HG02678 (cell line): ENCODE measurements around the gene DENND1A.

ENCODE experiments used
- ATAC-seq: cut with Tn5 transposase; IDR thresholded peaks from one replicate; pipeline ENCODE4 v1.9.1; 2021; ENCODE audit warnings: mild to moderate bottlenecking, moderate library complexity; ENCODE audit not compliant: unreplicated experiment

The DENND1A gene

DNA sequence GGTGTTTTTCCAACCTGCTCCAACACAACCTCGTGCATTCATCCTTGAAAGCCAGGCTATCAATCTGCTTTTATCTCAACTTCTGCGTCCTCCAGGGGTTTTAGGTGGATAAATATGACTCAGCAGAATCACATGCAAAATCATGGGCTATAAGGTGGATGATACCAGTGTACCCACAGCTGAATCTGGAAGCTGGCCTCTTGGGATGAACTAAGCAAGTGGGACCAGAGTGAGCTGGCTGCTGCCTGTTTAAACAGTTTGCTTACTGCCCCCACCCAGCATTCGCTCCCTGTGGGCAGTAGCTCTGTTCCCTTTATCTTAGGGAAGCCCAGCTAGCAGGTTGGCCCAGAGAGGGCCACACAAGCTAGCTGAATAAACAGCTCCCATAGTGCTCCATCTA is 379.9 kb downstream of the DENND1A start:
- ATAC-seq: no peak

DNA sequence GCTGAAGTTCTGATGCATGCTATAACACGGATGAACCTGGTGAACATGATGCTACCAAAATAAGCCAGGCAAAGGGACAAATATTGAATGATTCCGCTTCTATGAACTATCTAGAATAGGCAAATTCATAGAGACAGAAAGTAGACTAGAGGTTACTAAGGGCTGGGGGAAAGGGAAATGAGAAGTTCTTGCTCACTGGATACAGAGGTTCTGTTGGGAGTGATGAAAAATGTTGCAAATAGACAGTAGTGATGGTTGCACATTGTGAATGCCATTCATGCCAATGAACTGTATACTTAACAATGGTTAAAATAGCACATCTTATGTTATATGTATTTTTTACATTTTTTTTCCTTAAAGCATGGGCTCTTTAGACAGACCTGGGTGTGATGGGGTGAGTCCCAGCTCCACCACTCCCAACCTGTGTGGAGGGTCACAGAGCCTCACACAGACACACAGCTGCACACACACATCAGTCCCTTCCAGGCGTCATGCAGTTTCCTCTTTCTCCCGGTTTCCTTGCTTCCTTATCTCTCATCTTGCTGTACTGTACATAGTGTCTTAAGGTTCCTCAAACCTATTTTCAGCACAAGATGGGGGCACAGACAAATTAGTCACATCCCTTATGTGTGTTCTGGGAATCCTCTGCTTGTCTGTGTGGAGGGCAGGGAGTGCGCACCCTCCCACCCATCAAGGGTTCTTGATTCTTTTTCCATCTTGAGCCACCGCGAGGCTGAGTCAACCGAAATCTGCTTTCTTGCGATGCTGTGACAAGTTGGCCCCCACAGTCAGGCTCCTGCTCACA is 381.0 kb downstream of the DENND1A start:
- no peak for ATAC-seq

DNA sequence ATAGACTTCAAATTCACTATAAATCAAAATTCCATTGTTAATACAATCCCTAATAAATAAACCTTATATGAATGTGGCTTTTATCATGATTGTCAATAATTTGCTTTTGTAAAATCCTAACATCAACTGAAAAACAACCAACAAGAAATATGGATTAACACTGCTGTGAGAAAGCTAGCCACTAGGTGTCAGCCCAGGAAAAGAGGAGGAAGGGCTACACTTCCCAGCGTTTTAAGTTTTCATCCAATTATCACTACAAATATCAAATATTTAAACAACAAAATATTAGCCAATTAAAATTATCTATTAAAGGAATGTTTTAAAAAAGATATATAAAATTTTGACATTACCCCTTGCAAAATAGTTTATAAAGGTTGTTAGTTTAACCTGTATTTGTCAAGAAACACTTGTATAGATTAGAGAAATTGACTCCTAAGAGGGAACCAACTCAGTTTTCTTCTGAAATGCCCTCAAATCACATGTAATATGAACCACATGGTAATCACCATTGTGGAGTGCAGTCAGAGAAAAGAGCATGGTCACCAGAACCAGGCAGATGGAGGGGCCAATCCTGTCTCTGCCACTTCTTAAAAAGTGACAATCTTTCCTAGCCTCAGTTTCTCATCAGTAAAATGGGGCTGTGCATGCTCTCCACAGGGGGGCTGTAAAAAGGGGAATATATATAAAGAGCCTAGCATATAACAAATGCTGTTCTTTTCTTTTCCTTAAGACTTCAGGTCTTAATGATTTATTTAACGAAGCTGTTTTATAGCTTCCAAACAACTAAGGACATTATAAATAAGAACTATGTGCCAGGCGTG is 385.7 kb downstream of the DENND1A start:
- ATAC-seq: no peak

DNA sequence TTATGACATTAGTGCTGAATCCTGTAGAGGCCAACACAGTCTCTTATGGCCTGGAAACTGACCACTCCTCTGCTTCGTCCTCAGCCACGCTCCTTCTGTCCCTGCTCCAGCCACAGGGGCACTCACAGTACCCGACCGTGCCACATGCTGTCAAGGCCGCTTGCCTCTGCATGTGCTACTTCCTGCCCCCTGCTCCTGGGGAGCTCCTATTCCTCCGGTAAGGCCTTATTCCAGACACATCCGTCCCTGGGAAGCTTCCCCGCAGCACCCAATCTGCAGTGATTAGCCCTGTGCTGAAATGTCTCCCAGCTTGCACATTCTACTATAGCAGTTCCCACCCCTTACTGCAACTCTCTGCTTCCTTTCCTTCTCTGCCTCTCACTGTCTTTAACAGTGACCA is 386.4 kb downstream of the DENND1A start:
- no peak for ATAC-seq

DNA sequence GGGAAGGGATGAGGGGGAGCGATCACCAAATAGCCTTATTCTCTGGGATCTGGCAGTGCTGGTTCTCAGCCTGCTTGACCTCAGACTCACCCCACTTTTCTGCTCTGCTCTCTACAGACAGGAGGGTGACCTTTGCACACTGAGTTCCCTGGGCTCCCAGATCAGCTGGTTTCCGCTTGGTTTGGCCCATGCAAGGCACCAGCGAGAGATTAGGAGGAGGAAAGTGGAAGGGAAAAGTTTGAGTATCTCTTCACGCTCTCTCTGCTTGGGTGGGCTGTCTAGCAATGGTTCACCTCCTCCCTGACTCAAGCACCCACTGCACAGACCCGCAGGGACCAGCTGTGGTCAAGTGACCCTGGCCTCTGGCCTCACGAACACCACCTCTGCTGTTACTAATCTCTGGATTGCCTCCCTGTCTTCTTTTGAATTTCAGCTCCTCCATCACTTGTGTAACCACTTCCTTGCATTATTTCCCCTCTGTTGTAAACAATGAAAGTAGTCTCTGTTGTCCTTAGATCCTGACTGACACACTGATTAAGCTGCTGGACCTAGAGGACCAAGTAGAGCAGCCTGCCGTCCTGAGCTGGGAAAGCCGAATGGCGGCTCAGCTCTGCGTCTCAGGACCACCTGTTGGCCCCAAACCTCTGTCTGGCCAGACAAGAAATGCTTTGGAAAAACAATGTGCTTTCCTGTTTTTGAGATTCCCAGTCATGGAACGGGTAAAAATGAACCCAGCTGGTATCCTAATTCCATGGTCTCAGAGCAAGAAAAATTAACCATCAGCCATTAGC is 387.3 kb downstream of the DENND1A start:
- no peak for ATAC-seq

DNA sequence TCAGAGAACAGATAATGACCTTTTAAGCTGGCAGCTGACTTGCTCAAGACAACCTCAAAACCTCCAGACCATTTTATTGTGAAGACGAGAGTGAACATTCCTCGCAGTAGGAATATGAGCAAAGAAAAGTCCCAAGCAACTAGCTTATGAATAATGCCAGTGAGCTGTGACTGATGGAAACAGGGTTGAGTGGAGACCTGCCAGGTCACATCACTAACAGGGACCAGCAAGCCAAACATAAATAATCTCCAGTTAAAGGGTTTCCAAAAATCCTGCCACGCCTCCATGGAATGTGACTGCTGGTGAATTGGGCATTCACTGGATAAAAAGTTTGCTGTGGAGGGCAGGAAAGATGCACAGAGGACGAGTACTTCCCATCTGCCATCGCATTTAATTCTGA is 388.5 kb downstream of the DENND1A start:
- no peak for ATAC-seq

DNA sequence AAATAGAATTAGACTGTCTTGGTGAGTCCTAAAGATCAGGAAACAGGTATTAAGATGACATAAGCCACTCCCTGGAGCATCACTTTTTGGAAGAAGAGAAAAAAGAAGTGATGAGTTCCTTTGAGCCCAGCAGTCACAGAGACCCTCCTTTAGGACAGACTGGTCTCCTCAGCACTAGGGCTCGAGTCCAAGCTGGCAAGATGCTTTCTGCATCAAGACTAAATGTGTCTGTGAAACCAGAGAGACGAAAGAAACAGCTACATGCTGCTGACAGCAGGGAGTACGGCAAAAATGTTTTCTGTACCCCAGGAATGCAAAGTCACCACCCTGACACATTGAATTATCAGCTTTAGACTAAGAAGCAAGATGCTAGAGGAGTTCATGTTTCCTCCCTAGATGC is 389.5 kb downstream of the DENND1A start:
- no peak for ATAC-seq

DNA sequence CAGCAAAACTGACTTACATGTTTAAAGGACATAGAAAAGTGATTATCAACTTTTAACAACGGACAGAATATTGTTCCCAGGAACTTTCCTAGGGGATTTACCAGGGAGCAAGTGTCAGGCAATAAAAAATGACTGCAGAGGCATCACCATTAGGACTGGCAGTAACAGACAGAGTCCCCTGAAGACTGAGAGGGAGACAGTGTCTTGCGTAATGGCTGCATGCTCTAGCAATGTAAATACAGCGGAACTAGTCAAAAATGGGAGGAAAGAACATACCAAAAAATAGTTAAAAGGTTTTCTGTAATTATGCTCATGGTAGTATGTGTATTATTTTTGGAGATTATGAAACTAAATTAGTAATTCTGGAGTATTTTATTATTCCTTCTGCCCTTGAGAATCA is 392.1 kb downstream of the DENND1A start:
- no peak for ATAC-seq

DNA sequence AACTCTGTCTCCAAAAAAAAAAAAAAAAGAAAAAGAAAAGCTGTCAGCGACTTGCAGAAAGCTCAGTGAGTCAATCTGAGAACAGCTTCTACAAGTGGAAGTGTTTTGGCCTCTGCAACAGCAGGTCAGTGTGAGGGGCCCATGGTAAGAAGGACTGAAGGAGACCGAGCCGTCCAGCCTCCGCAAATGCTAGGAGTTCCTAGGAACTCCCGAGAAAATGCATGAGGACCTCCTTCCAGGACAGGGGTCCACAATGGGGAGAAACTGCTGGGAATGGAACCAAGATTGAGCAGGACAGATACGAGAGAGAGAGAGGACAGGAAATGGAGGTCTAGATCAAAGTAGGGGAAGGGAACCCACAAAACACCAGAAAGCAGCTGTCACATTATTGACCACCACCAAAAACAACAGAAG is 393.5 kb downstream of the DENND1A start:
- ATAC-seq: no peak

DNA sequence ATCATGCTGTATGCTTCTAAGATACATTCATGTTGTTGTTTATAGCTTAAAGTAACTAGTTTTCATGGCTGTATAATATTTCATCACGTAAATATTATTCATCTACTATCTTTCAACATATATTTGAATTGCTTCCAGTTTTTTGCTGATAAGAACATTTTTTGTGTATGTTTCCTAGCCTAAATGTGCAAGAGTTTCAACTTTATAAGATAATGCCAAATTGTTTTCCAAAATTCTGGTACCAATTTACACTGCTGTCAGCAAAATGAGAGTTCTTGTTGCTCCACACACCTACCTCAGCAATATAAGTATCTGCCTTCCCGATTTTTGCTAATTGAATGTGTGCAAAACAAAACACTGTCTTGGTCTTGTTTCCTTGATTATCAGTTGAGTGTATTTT is 395.6 kb downstream of the DENND1A start:
- no peak for ATAC-seq

DNA sequence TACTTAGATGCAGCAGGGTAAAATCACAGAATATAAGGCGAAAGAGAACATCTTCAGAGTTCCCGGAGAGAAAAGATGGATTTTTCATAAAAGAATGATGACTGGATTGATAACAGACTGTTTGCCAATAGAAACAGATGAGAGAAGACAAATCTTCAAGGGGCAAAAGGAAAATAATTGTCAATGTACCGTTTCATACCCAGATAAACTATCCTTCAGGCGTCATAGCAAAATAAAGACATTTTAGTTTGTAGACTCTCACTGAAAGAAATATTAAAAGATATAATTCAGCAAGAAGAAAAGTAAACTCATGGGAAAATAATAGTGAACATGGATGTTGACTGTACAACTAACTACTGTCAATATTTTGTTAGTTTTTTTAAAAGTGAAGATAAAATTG is 399.7 kb downstream of the DENND1A start:
- no peak for ATAC-seq

DNA sequence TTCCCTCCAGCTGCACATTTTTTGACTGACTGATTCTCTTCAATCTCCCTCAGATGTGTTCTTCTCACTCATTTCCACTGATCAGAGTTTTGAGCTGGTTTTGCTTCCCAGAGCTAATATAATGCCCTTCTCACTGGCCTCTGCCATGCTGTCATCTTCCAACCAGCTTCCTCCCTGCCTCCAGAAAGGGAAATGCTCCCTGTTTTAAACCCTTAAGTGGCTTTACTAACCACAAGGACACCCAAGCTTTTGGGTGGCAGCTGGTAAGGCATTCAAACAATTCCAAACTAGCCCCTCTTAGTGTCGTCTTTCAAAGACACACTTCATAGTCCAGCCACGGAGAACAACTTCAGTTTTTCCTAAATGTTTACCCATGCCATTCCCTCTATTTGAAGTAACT is 401.4 kb downstream of the DENND1A start:
- ATAC-seq: no peak

DNA sequence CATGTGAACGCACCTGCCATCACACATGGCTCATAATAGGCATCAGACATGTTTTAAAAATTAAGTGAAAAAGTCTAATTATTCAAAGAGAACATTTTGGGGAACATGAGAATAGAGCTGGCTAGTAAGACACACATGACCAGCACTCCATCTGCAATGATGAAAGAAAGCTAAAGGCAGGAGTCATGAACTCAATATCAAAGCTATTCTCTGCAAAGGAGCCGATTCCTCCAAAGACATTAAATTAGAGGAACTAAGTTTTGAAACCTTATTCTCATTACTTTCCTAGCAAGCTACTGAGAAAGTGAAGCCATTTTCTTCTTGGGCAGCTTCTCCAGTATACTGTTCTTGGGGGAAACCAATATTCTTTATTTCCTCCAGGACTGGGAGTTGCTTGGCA is 401.9 kb downstream of the DENND1A start:
- no peak for ATAC-seq

DNA sequence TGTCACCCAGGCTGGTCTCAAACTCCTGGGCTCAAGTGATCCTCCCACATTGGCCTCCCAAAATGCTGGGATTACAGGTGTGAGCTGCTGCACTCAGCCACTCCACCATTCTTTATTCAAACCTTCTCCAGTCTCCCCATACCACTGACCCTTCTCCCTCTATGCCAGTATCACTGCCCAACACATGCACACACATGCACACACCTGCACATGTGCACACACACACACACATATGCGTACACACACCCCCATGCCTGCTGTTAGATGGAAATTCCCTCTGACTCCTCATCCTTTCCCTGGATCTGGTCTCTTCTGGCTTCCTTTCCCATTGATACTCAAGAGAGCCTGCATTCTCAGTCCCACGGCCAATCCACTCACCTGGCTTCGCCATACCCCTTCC is 404.0 kb downstream of the DENND1A start:
- ATAC-seq: no peak

DNA sequence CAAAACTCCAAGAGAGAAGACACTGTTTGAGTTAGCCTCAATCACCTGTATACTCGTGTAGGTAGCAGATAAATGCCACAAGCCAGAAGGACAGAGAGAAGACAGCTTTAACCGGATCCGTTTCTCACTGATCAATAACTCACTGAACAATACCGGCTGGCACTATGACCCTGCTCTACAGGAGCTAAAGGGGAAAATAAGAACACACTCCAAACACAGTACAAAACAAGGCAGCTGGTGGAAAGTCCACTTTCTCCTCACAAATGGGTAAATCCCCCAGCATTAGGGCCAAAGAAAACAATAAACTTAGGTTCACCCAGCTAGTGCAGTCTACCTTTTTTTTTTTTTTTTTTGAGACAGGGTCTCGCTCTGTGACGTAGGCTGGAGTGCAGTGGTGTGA is 404.5 kb downstream of the DENND1A start:
- ATAC-seq: no peak

DNA sequence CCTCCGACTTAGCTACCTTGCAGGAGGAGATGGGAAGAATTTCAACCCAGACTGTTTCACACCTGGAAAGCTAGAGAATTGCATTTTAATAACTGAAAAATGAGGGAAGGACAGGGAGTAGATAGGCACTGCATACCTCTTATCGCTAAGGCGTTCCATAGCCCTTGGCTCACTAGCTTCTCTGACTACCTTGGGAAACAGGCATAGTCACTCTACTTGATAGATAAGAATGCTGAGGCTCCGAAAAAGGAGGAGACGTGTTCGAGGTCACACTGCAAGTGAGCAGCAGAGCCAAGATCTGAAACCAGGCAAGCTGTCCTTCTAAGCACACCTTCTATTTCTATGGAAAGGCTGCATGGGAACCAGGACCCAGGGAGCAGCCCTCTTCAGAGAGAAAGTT is 405.1 kb downstream of the DENND1A start:
- ATAC-seq: no peak

DNA sequence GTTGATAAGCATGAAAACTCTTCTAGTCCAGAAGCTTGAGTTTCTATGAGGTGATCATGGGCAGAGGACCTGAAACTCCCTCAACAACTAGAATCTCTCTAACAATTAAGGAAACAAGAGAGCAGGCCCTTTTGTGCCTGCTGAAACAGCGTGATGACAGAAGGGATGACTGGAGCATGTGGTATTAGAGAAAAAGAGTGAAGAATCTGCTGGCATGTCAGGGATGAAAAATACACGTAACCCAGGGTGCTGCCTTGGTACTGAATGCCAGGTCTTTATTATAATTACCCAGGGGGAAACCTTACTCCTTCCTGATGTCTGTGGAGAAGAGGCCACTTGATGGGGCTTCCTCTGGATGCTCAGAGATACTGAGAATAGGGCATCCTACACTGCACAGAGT is 406.1 kb downstream of the DENND1A start:
- ATAC-seq: no peak

DNA sequence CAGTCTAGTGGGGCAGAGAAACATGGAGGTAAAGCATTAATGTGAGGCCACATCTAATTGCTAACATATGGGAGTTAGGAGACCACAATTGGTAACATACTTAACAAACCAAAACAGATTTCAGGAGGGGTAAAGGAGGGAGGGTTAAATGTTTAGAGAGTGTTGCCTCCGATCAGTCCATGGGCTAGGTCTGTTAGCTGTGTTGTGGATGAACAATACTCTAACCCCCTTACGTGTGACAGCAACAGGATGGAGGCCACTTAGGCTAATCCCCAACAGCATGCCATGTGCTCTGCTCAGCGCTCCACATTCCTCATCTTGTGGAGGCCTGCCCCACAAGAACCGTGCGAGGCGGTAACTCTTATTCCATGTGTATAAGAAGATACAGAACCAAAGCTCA is 406.9 kb downstream of the DENND1A start:
- no peak for ATAC-seq

DNA sequence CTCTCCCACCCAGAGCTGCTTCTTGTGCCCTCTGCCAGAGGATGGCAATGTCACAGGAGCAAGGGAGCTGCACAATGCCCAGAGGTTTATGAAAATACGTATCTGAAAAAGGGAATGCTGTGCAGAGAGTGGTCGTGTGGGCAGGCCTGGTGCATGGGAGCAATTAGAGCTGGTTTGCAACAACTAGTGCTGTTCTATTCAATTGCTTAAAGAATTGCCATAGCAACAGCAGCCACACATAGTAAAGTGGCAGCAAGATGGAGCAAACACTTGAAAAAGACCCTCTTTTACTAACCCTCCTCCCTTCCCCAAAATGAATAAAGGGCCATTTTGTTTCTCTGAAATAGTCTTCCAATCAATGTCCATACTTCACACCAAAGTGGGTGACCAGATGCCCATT is 407.7 kb downstream of the DENND1A start:
- ATAC-seq: no peak

DNA sequence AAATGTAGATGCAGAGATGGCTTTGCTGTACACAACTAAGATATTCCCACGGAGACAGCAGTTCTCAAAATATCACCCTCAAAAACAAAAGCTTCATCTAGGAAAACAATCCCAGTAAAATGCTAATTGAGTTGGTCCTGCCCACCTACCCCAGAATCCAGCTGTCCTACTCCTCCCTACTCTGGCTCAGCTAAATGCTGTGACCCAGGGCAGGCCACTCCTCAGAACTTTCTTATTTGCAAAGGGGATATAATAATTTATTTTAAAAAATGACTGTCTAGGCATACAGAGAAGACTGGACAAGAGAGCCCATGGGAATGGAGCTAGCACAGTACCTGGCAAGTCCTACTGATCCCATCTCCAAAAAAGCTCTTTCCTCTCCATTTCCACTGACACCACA is 411.6 kb downstream of the DENND1A start:
- no peak for ATAC-seq

DNA sequence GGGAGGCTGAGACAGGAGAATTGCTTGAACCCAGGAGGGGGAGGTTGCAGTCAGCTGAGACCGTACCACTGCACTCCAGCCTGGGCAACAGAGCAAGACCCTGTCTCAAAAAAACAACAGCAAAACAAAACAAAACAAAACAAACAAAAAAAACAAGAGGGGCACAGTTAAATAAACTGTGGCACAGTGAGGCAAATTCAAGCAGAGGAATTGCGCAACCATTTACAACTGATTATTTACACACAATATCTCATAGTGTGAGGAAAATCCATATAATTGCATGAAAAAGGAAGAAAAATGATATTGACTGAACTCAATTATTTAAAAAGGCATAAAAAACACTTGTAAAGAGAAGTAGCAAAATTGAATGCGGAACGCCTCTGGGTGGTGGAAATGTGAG is 412.4 kb downstream of the DENND1A start:
- ATAC-seq: no peak

DNA sequence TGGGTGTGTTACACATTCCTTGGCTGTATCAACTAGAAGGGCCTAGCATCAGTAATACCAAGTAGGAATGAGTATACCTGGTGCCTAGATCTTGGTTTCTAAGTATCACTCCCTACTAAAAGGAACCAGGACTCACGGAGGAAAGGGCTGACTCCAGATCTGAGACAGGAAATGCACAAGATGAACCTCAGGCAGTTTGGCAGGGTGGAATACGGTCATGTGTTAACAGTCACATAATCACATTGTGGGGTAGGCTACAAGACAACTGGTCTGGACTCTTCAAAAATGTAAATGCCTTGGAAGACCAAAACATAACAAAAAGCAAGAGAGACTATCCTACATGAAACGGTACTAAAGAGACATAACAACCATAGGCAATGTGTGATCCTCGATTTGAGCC is 415.2 kb downstream of the DENND1A start:
- no peak for ATAC-seq
